Common myeloid progenitor, CD34-positive (primary cell): Measurements from ENCODE around the gene ELAC1.

Source experiments
- CTCF ChIA-PET: fragments of 350-600 bp; sonication (Branson Sonifier 250); formaldehyde crosslinking; loops from one replicate; lab custom pipeline; 2021; ENCODE audit warnings: antibody characterized with exemption; lab: Charles Lee
- POLR2A ChIA-PET: fragments of 350-600 bp; sonication (Branson Sonifier 250); formaldehyde crosslinking; loops from one replicate; lab custom pipeline; 2021; ENCODE audit warnings: antibody characterized with exemption; lab: Charles Lee
- DNase-seq, 3 donors: peaks; one replicate each; pipeline versions ENCODE4 v3.0.0 to v3.0.0-alpha.2; 2013
- H3K27ac ChIP-seq, 2 experiments: 1 replicate in 1 of 2; 2 replicates in 1 of 2; pipeline ENCODE4 v1.7.0; 2013; ENCODE audit warnings: inconsistent platforms in 2 of 2, low read length in 2 of 2, mild to moderate bottlenecking in 2 of 2, low read depth in 1 of 2, moderate library complexity in 1 of 2; ENCODE audit not compliant: severe bottlenecking in 2 of 2, insufficient read depth in 1 of 2, poor library complexity in 1 of 2
- H3K27me3 ChIP-seq, 5 experiments: replicated peaks in 2 of 5; 1 replicate in 3 of 5; 2 replicates in 2 of 5; pipeline versions ENCODE4 v1.6.1 to v1.7.0; 2013; ENCODE audit warnings: low read length in 4 of 5, mild to moderate bottlenecking in 2 of 5, moderate library complexity in 2 of 5, inconsistent platforms in 1 of 5; ENCODE audit not compliant: insufficient read depth in 5 of 5, control insufficient read depth in 4 of 5
- H3K36me3 ChIP-seq, 4 experiments: 1 replicate in 2 of 4; 2 replicates in 2 of 4; pipeline versions ENCODE4 v1.6.1 to v1.7.0; 2013; ENCODE audit warnings: low read length in 3 of 4, control low read depth in 1 of 4, mild to moderate bottlenecking in 1 of 4; ENCODE audit not compliant: control insufficient read depth in 4 of 4, insufficient read depth in 4 of 4
- H3K4me1 ChIP-seq, 4 experiments: 1 replicate in 3 of 4; 2 replicates in 1 of 4; pipeline versions ENCODE4 v1.6.1 to v1.7.1; 2013; ENCODE audit warnings: low read length in 3 of 4, mild to moderate bottlenecking in 3 of 4, control low read depth in 1 of 4, inconsistent platforms in 1 of 4, moderate library complexity in 1 of 4; ENCODE audit not compliant: control insufficient read depth in 4 of 4, insufficient read depth in 4 of 4; ENCODE audit errors: control extremely low read depth in 1 of 4
- H3K4me3 ChIP-seq, 7 experiments: 1 replicate in 4 of 7; 2 replicates in 3 of 7; pipeline versions ENCODE4 v1.5.1 to v1.7.0; 2013; ENCODE audit warnings: mild to moderate bottlenecking in 7 of 7, low read length in 6 of 7, moderate library complexity in 6 of 7, inconsistent platforms in 2 of 7, low read depth in 2 of 7, control low read depth in 1 of 7; ENCODE audit not compliant: insufficient read depth in 4 of 7, control insufficient read depth in 1 of 7; ENCODE audit errors: extremely low read depth in 1 of 7
- H3K9me3 ChIP-seq, 5 experiments: 1 replicate in 4 of 5; 2 replicates in 1 of 5; pipeline versions ENCODE4 v1.6.1 to v1.7.1; 2013; ENCODE audit warnings: low read length in 4 of 5, mild to moderate bottlenecking in 2 of 5, inconsistent platforms in 1 of 5, low read depth in 1 of 5, moderate library complexity in 1 of 5; ENCODE audit not compliant: control insufficient read depth in 4 of 5, insufficient read depth in 2 of 5; ENCODE audit errors: control extremely low read depth in 1 of 5
- WGBS: methylation state at CpG from one replicate; pipeline ENCODE4 v1.1.5; 2013; ENCODE audit not compliant: insufficient coverage; 5-methylcytosine and 5-hydroxymethylcytosine counted together

ELAC1 gene

DNA sequence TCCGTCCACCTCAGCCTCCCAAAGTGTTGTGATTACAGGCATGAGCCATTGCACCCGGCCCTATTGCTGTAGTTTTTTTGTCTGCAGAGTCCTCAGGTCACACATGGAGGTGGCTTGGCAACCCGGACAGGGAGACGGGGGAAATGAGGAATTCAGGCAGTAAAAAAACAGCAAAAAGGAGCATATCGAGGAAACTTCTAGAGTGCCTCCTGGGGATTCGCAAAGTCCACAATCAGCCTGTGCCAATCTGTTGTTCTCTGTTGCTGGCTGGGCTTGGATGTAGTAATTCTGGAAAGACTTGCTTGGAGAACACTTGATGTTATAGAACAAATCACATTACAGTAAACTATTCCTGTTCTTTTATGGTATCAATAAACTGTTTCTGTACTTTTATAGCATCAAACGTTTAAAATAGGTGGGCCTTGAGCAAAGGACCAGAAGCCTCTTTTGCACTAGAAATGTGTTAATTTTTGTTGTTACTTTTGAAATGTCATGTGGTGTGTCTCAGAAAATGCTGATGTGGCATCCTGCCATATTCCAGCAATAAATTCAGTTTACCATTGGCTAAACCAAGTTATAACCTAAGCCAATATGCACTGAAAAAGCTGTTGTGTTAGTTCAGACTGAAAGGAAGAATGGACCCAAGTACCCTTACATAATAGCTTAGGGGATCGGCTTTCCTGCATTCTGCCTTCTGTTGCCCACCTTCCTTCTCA lies 14.4 kb downstream of the ELAC1 start:
- Histone ChIP-seq H3K9me3 (peaks cover 0 to 11% (median 5%) of the 10 kb centered on the region in 5 experiments), H3K4me3 (no peak overlapping the region), H3K27me3 (no peaks in the 10 kb centered on the region), H3K27ac (no peak overlapping the region), H3K4me1 (no peaks in the 10 kb centered on the region), H3K36me3 (peaks cover 15 to 35% (median 23%) of the 10 kb centered on the region in 4 experiments)
- 97% methylated on average over 5 of the region's 8 CpGs for WGBS
- POLR2A ChIA-PET: no interaction called here
- DNase-seq: no peak
- CTCF ChIA-PET: no interaction called here

DNA sequence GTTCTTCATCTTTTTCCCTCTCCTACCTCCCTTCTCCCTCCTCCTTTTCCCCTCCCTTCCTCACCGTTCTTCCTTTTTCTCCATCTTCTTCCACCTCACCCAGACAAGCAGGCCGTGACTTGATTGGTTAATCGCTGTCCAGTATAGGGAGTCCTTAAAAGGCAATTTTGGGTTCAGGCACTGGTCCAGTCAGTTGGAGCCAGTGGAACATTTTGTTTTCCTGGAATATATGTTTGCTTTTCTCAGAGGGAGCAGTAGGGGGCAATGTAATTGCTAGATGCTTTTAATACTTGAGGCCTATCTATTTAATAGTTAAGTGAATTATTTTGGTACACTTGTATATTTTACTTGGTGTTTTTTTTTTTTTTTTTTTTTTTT lies 15.0 kb downstream of the ELAC1 start:
- CTCF ChIA-PET: no interaction called here
- H3K9me3 ChIP-seq: peaks cover 0 to 6% (median 2%) of the 10 kb centered on the region in 5 experiments

DNA sequence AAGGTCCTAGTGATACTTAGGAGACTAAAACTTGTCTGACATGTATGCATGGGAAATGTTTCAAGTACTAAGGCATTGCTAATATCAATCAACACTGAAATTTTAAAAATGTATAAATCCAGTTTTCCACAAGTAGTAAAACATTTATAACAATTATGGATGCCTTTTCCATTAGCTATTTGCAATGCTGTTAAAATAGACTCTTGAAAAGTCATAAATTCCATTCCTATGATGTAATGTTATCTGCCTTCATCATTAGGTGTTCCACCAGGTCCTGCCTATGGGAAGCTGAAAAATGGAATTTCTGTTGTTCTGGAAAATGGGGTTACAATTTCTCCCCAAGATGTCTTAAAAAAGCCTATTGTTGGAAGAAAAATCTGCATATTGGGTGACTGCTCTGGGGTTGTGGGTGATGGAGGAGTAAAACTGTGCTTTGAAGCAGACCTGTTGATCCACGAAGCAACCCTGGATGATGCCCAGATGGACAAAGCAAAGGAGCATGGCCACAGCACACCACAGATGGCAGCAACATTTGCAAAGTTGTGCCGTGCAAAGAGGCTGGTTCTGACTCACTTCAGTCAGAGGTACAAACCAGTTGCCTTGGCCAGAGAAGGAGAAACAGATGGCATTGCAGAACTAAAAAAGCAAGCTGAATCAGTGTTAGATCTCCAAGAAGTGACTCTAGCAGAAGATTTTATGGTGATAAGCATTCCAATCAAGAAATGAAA lies 18.7 kb downstream of the ELAC1 start:
- H3K27me3 ChIP-seq: no peaks in the 10 kb centered on the region
- no peak overlapping the region for H3K27ac ChIP-seq
- peaks cover 4 to 18% (median 8%) of the 10 kb centered on the region in 4 experiments for H3K36me3 ChIP-seq
- no peak for DNase-seq
- 100% methylated on average over 2 of the region's 2 CpGs for WGBS
- no peaks in the 10 kb centered on the region for H3K9me3 ChIP-seq
- H3K4me3 ChIP-seq: no peak overlapping the region
- POLR2A ChIA-PET: no interaction called here
- CTCF ChIA-PET: interaction anchor here (1.2 to 1.5 kb wide), 2 partner anchors 11 to 65 kb away, joined by 3 read pairs; no protein-coding TSS in a partner anchor
- H3K4me1 ChIP-seq: no peaks in the 10 kb centered on the region

More for the DNA sequence above, 15.0 kb downstream of the ELAC1 start:
- WGBS: 93% methylated on average over 3 of the region's 3 CpGs
- Histone ChIP-seq H3K27ac (no peak overlapping the region), H3K36me3 (peaks cover 13 to 29% (median 25%) of the 10 kb centered on the region in 4 experiments), H3K4me1 (no peaks in the 10 kb centered on the region), H3K27me3 (no peaks in the 10 kb centered on the region), H3K4me3 (no peak overlapping the region)
- peak in 2 of 3 donors; percentile 15 to 21 for DNase-seq
- POLR2A ChIA-PET: no interaction called here

DNA sequence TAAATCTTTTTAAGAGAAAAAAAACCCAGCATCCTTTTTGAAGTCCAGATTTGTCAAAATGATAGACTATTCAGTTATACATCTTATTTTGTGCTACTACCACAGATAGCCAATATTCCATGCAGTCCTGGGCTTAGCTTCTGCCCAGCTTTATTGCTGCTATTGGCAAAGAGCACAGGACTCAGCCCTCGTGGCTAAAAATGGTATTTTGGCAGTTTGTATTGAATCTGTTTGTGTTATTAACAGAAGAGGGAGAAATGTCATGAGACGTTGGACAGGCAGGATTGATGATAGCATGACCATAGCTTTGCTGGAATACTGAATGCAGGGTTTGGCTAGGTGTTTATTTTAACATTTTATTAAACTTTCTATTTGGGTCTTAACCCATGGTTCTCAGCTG lies 19.4 kb downstream of the ELAC1 start:
- no peaks in the 10 kb centered on the region for H3K4me1 ChIP-seq
- peaks cover 4 to 18% (median 8%) of the 10 kb centered on the region in 4 experiments for H3K36me3 ChIP-seq
- DNase-seq: no peak
- no peak overlapping the region for H3K27ac ChIP-seq
- ChIA-PET POLR2A (no interaction called here), CTCF (interaction anchor here (0.7 to 1.5 kb wide), 3 partner anchors 10 to 64 kb away, joined by 3 read pairs; no protein-coding TSS in a partner anchor)
- WGBS: 100% methylated on average over 1 of the region's 2 CpGs
- no peaks in the 10 kb centered on the region for H3K27me3 ChIP-seq
- H3K9me3 ChIP-seq: no peaks in the 10 kb centered on the region
- no peak overlapping the region for H3K4me3 ChIP-seq

DNA sequence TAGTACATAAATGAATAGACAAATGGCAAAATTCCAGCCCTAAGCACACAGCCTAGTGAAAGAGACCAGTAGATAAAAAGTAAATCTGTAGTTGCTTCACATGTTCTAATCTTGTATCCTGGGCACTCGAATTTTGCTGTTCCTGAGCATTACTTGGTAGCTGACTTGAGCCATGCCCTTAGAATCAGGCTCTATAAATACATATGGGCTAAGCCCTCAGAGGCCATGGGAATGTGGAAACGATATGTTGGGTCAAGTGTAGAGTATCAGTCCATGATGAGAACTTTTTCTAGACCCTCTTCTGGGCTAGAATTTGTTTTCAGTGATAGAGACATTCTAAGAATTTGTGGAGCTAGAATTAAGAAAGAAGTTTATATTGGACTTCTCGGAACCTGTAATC lies 21.9 kb downstream of the ELAC1 start:
- ChIA-PET POLR2A (no interaction called here), CTCF (interaction anchor here (0.7 to 1.0 kb wide), 2 partner anchors 31 to 34 kb away, joined by 3 read pairs; no protein-coding TSS in a partner anchor)
- DNase-seq: no peak
- Histone ChIP-seq H3K4me1 (no peaks in the 10 kb centered on the region), H3K4me3 (no peak overlapping the region), H3K27ac (no peak overlapping the region), H3K27me3 (no peaks in the 10 kb centered on the region), H3K9me3 (no peaks in the 10 kb centered on the region), H3K36me3 (peaks cover 4 to 13% (median 8%) of the 10 kb centered on the region in 4 experiments)
- WGBS: 100% methylated on average over 2 of the region's 3 CpGs

DNA sequence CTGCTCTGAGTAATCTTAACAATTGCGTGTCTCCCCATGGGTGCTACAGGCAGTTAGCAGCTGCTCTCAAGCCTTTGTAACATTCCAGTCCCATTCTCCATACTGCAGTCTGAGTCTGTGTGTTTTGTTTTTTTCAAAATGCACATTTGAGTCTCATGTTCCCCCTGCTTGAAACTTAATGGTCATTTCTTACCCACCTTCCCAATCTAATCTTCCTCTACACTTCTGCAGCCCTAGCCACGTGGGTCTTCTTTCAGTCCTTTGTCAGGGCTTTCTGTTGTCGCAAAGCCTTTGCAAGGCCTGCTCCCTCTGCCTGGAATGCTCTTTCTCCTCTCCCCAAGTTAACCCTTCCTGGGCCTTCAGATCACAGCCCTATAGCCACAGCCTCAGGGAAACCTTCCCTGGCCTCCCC lies 24.5 kb downstream of the ELAC1 start:
- Histone ChIP-seq H3K4me3 (no peak overlapping the region), H3K9me3 (peaks cover 0 to 3% (median 0%) of the 10 kb centered on the region in 5 experiments), H3K4me1 (no peaks in the 10 kb centered on the region), H3K36me3 (peaks cover 0 to 5% (median 3%) of the 10 kb centered on the region in 4 experiments), H3K27ac (no peak overlapping the region), H3K27me3 (no peaks in the 10 kb centered on the region)
- 96% methylated on average over 3 of the region's 3 CpGs for WGBS
- POLR2A ChIA-PET: no interaction called here
- no peak for DNase-seq
- CTCF ChIA-PET: no interaction called here

DNA sequence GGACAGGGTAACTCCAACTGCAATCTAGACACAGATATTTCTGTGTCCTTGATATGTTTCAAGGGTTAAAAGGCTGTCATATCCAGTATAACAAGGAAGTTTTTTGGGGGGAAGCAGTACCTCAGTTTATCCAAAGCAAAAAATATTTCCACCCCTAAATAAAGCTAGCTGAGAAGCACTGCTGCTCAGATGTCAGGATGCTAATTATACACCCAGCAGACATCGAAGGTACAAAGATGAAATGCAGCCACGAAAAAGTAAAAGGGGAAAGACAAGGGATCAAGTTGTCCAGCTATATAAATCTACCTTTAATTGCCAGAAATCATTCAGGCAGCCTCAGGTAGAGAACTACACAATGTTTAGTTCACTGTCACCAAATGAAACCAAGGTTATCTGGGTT lies 26.2 kb downstream of the ELAC1 start:
- Histone ChIP-seq H3K36me3 (no peaks in the 10 kb centered on the region), H3K9me3 (peaks cover 0 to 6% (median 0%) of the 10 kb centered on the region in 5 experiments), H3K27me3 (no peaks in the 10 kb centered on the region), H3K4me1 (no peaks in the 10 kb centered on the region), H3K27ac (no peak overlapping the region), H3K4me3 (no peak overlapping the region)
- CTCF ChIA-PET: no interaction called here
- WGBS: 91% methylated on average over 2 of the region's 2 CpGs
- DNase-seq: no peak
- POLR2A ChIA-PET: no interaction called here
